DND-41 (cell line): ENCODE data around the gene KBTBD13.

Source experiments
- ATAC-seq: fragments of 200-7000 bp; cut with Tn5 transposase; 3 replicates; pipeline ENCODE4 v1.9.1; 2021; ENCODE audit warnings: low read depth; ENCODE audit not compliant: insufficient read depth
- DNase-seq: peaks from one replicate; pipeline ENCODE4 v3.0.0-alpha.2; 2020
- H2AFZ ChIP-seq: 2 replicates; pipeline ENCODE4 v1.6.0; 2012; ENCODE audit warnings: low read depth, low read length
- H3K27ac ChIP-seq: 2 replicates; pipeline ENCODE4 v1.5.1; 2012; ENCODE audit warnings: low read length, inconsistent platforms
- H3K27me3 ChIP-seq: fragments of 200-600 bp; sonication (generic); 2 replicates; pipeline ENCODE4 v1.6.0; 2012; ENCODE audit warnings: low read length, mild to moderate bottlenecking, inconsistent platforms; ENCODE audit not compliant: insufficient read depth, poor library complexity
- H3K36me3 ChIP-seq: 2 replicates; pipeline ENCODE4 v1.5.1; 2012; ENCODE audit warnings: low read length, inconsistent platforms; ENCODE audit not compliant: insufficient read depth
- H3K4me1 ChIP-seq: 2 replicates; pipeline ENCODE4 v1.5.1; 2012; ENCODE audit warnings: mild to moderate bottlenecking, low read length; ENCODE audit not compliant: insufficient read depth
- H3K4me2 ChIP-seq: 2 replicates; pipeline ENCODE4 v1.6.0; 2012; ENCODE audit warnings: mild to moderate bottlenecking, moderate library complexity, low read length, inconsistent platforms; ENCODE audit not compliant: insufficient read depth
- H3K4me3 ChIP-seq, 2 experiments: fragments of 200-600 bp in 1 of 2; shearing (Covaris generic) in 1 of 2; 2 replicates each; pipeline ENCODE4 v1.5.1; 2012 to 2016; ENCODE audit warnings: inconsistent platforms in 2 of 2, low read length in 2 of 2, mild to moderate bottlenecking in 2 of 2, low read depth in 1 of 2, moderate library complexity in 1 of 2
- H3K79me2 ChIP-seq: 2 replicates; pipeline ENCODE4 v1.6.0; 2012; ENCODE audit warnings: low read length, inconsistent platforms; ENCODE audit not compliant: insufficient read depth
- H3K9ac ChIP-seq: 2 replicates; pipeline ENCODE4 v1.6.0; 2012; ENCODE audit warnings: low read depth, mild to moderate bottlenecking, inconsistent platforms, low read length, moderate library complexity
- H3K9me3 ChIP-seq: 2 replicates; pipeline ENCODE4 v1.5.1; 2012; ENCODE audit warnings: low read length, moderate library complexity, mild to moderate bottlenecking, inconsistent platforms; ENCODE audit not compliant: insufficient read depth, severe bottlenecking
- H4K20me1 ChIP-seq: 2 replicates; pipeline ENCODE4 v1.6.0; 2012; ENCODE audit warnings: low read length; ENCODE audit not compliant: insufficient read depth
- CTCF ChIP-seq: IDR thresholded peaks from 2 replicates; pipeline ENCODE4 v1.5.1; 2012; ENCODE audit warnings: borderline replicate concordance, low read length, moderate library complexity, mild to moderate bottlenecking; ENCODE audit not compliant: poor library complexity, severe bottlenecking; ENCODE audit errors: extremely low read depth
- EZH2 ChIP-seq: IDR thresholded peaks from 3 replicates; pipeline ENCODE4 v1.6.1; 2012; ENCODE audit warnings: borderline replicate concordance, low read depth, mild to moderate bottlenecking, moderate library complexity, low read length, inconsistent platforms; ENCODE audit not compliant: severe bottlenecking

Gene KBTBD13

GRCh38 chr15:65081270-65081669, 4.7 kb downstream of the KBTBD13 start:
- ATAC-seq = no peak
- H3K27me3 ChIP-seq = peaks cover 4% of the 10 kb centered on the region
- H3K9me3 ChIP-seq = no peaks in the 10 kb centered on the region
- H3K4me3 ChIP-seq = no peak overlapping the region
- H3K27ac ChIP-seq = no peak overlapping the region
- TF ChIP-seq CTCF (no peak), EZH2 (no peak)
- no peaks in the 10 kb centered on the region for H3K79me2 ChIP-seq
- no peak overlapping the region for H3K9ac ChIP-seq
- no peak overlapping the region for H3K4me2 ChIP-seq
- no peaks in the 10 kb centered on the region for H4K20me1 ChIP-seq
- H3K4me1 ChIP-seq = peaks cover 15% of the 10 kb centered on the region
- DNase-seq = no peak
- no peak overlapping the region for H2AFZ ChIP-seq
- no peaks in the 10 kb centered on the region for H3K36me3 ChIP-seq

- Histone ChIP-seq H2AFZ (no peak overlapping the region), H3K9ac (0 out of 2 replicates have a peak overlapping the region, but pooled peaks have one; percentile 9), H3K27me3 (peaks cover 4% of the 10 kb centered on the region), H3K79me2 (no peaks in the 10 kb centered on the region), H3K27ac (no peak overlapping the region), H4K20me1 (no peaks in the 10 kb centered on the region), H3K4me1 (peaks cover 15% of the 10 kb centered on the region), H3K4me3 (no peak overlapping the region), H3K9me3 (no peaks in the 10 kb centered on the region), H3K36me3 (no peaks in the 10 kb centered on the region), H3K4me2 (no peak overlapping the region)
- DNase-seq = no peak
- TF ChIP-seq CTCF (no peak), EZH2 (no peak)
- no peak for ATAC-seq
Measured at GRCh38 chr15:65081758-65082157, 5.2 kb downstream of the KBTBD13 start.

GRCh38 chr15:65082303-65082953, 5.9 kb downstream of the KBTBD13 start:
- DNase-seq (peak; percentile 65), ATAC-seq (peak; percentile 95)
- H3K36me3 ChIP-seq = no peaks in the 10 kb centered on the region
- H3K4me1 ChIP-seq = peaks cover 15% of the 10 kb centered on the region
- H3K4me2 ChIP-seq = peak overlapping the region; percentile 38; the same call in 1 of the 2 replicates
- H3K9ac ChIP-seq = 0 out of 2 replicates have a peak overlapping the region, but pooled peaks have one; percentile 10
- no peaks in the 10 kb centered on the region for H3K9me3 ChIP-seq
- no peaks in the 10 kb centered on the region for H4K20me1 ChIP-seq
- H3K4me3 ChIP-seq = no peak overlapping the region
- H3K79me2 ChIP-seq = no peaks in the 10 kb centered on the region
- TF ChIP-seq EZH2 (no peak), CTCF (no peak)
- peak overlapping the region; percentile 51; the same call in 1 of the 2 replicates for H2AFZ ChIP-seq
- H3K27ac ChIP-seq = 0 out of 2 replicates have a peak overlapping the region, but pooled peaks have one; percentile 7
- peaks cover 4% of the 10 kb centered on the region for H3K27me3 ChIP-seq
